ENCODE results near the gene ZNF660. TPM values are rescaled to one million over a fixed set of nuclear protein-coding genes. Genes with fewer than 3 reads are reported as not detected.

Gene ZNF660
- total and polyA plus RNA-seq, 9 of the 15 experiments (the other 6 are each of a cell fraction or from before 2014, with no cell fraction given) = 0.06 to 0.65 (median 0.17) TPM

DNA sequence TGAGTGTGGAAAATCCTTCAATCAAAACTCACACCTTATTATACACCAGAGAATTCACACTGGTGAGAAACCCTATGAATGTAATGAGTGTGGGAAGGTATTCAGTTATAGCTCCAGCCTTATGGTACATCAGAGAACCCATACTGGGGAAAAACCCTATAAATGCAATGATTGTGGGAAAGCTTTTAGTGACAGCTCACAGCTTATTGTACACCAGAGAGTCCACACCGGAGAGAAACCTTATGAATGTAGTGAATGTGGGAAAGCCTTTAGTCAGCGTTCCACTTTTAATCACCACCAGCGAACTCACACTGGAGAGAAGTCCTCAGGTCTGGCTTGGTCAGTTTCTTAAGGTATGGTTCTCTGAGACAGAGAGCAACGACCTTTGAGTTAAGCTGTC, 13.7 kb upstream of the ZNF660 start:
- no peaks in the 10 kb centered on the region for H3K27me3 ChIP-seq (ENCODE audit: control insufficient read depth in 2 of 2, insufficient read depth in 2 of 2, low read length in 2 of 2)
- FAIRE-seq (no peak), ATAC-seq (no peak), DNase-seq (ENCODE audit: extremely low read depth in 1 of 4, low spot score in 3 of 4) (no peak)
- TF ChIP-seq ZNF274 (IDR thresholded peaks at IDR 0.05; ENCODE audit: borderline replicate concordance, low read depth, low read length) (peak; percentile 91), MTA1 (IDR thresholded peaks at IDR 0.05; ENCODE audit: borderline replicate concordance) (no peak), HNRNPK (IDR thresholded peaks at IDR 0.05; ENCODE audit: low read depth, low read length, poor library complexity, severe bottlenecking) (no peak)
- H3K4me3 ChIP-seq = no peak overlapping the region
- H3K36me3 ChIP-seq (ENCODE audit: control insufficient read depth, insufficient read depth, low read length) = no peaks in the 10 kb centered on the region
- H3K4me2 ChIP-seq (ENCODE audit: insufficient read depth, low read length) = no peak overlapping the region
- H3K9me1 ChIP-seq (ENCODE audit: control insufficient read depth, insufficient read depth, low read length) = no peaks in the 10 kb centered on the region
- no peaks in the 10 kb centered on the region for H3K4me1 ChIP-seq (replicated peaks in 1 of 2; ENCODE audit: control insufficient read depth in 2 of 2, insufficient read depth in 2 of 2, low read length in 2 of 2)
- ChIA-PET POLR2A (no interaction called here), CTCF (ENCODE audit: low intra/inter-chr PET ratio) (no interaction called here)
- WGBS (ENCODE audit: insufficient coverage, low coverage, missing lambda C conversion rate) = 0% methylated on average over 4 of the region's 4 CpGs
- in situ Hi-C loops (cut with MboI) = no loop called here
- no peak overlapping the region for H3K27ac ChIP-seq (ENCODE audit: extremely low read depth, low read depth, low read length)
- peaks cover 4% of the 10 kb centered on the region for H3K9me3 ChIP-seq (replicated peaks; ENCODE audit: control insufficient read depth, insufficient read depth, low read depth, low read length)
- no peak overlapping the region for H2AFZ ChIP-seq (ENCODE audit: low read depth, low read length)
- H4K20me1 ChIP-seq (replicated peaks; ENCODE audit: control insufficient read depth, insufficient read depth, low read length) = no peaks in the 10 kb centered on the region
- no peak overlapping the region for H3K9ac ChIP-seq (ENCODE audit: insufficient read depth in 1 of 2, low read depth in 2 of 2, low read length in 2 of 2)
- BruUV-seq (replicated peaks) = no TSS peak
- intact Hi-C loops (cut with micrococcal nuclease) = no loop called here
- H3K79me2 ChIP-seq (ENCODE audit: control insufficient read depth, insufficient read depth, low read length) = no peaks in the 10 kb centered on the region

GRCh38 chr3:44576613-44577012, 8.2 kb upstream of the ZNF660 start:
- Histone ChIP-seq H3K36me3 (ENCODE audit: control insufficient read depth, insufficient read depth, low read length) (no peaks in the 10 kb centered on the region), H3K27me3 (ENCODE audit: control insufficient read depth in 2 of 2, insufficient read depth in 2 of 2, low read length in 2 of 2) (peaks cover 12 to 34% of the 10 kb centered on the region in 2 experiments; a peak in 4 of 5 replicates), H3K27ac (ENCODE audit: extremely low read depth, low read depth, low read length) (no peak overlapping the region), H3K4me3 (no peak overlapping the region), H3K9me1 (ENCODE audit: control insufficient read depth, insufficient read depth, low read length) (no peaks in the 10 kb centered on the region), H3K4me2 (ENCODE audit: insufficient read depth, low read length) (no peak overlapping the region), H2AFZ (ENCODE audit: low read depth, low read length) (no peak overlapping the region), H4K20me1 (replicated peaks; ENCODE audit: control insufficient read depth, insufficient read depth, low read length) (no peaks in the 10 kb centered on the region), H3K4me1 (replicated peaks in 1 of 2; ENCODE audit: control insufficient read depth in 2 of 2, insufficient read depth in 2 of 2, low read length in 2 of 2) (0 out of 5 replicates have a peak, but pooled peaks cover 0 to 3% of the 10 kb centered on the region in 2 experiments), H3K9me3 (replicated peaks; ENCODE audit: control insufficient read depth, insufficient read depth, low read depth, low read length) (peaks cover 2% of the 10 kb centered on the region; the same call in 1 of the 2 replicates), H3K9ac (ENCODE audit: insufficient read depth in 1 of 2, low read depth in 2 of 2, low read length in 2 of 2) (no peak overlapping the region), H3K79me2 (ENCODE audit: control insufficient read depth, insufficient read depth, low read length) (no peaks in the 10 kb centered on the region)
- intact Hi-C loops (cut with micrococcal nuclease) = no loop called here
- FAIRE-seq = no peak
- ChIA-PET POLR2A (interaction anchor here (0.6 kb wide), 1 partner anchor 91 kb away, joined by 4 read pairs; no protein-coding TSS in a partner anchor), CTCF (ENCODE audit: low intra/inter-chr PET ratio) (no interaction called here)
- BruUV-seq (replicated peaks) = no TSS peak
- in situ Hi-C loops (cut with MboI) = no loop called here
- no peak for ATAC-seq
- no peak for TF ChIP-seq NRF1 (conservative IDR thresholded peaks at IDR 0.05 in 1 of 2, IDR thresholded peaks at IDR 0.05 in 1 of 2)
- TF ChIP-seq JUN (IDR thresholded peaks at IDR 0.05; ENCODE audit: borderline replicate concordance, low read depth, low read length) = no peak
- TF ChIP-seq JUN (CRISPR knock-in tag; IDR thresholded peaks at IDR 0.05; ENCODE audit: borderline replicate concordance) = no peak
- no peak for TF ChIP-seq RUNX1 (IDR thresholded peaks at IDR 0.05; ENCODE audit: low read depth)
- no peak for TF ChIP-seq ZEB2 (IDR thresholded peaks at IDR 0.05)
- no peak for TF ChIP-seq NR2C2 (CRISPR knock-in tag; IDR thresholded peaks at IDR 0.05)
- no peak for TF ChIP-seq NR2C2 (tag; IDR thresholded peaks at IDR 0.05)
- TF ChIP-seq ETS1 (conservative IDR thresholded peaks at IDR 0.05; ENCODE audit: control insufficient read depth, low read depth, low read length) = no peak
- TF ChIP-seq GABPB2 (CRISPR knock-in tag; conservative IDR thresholded peaks at IDR 0.05) = no peak
- TF ChIP-seq ZNF778 (CRISPR knock-in tag; IDR thresholded peaks at IDR 0.05) = no peak
- no peak for TF ChIP-seq SFPQ (IDR thresholded peaks at IDR 0.05; ENCODE audit: low read depth, low read length)
- no peak for DNase-seq (ENCODE audit: extremely low read depth in 1 of 4, low spot score in 3 of 4)
